ENCODE results near the gene CCDC141.

The CCDC141 gene

GRCh38 chr2:178819992-178820391 is 229.9 kb downstream of the CCDC141 start:
- no peak for DNase-seq

DNA sequence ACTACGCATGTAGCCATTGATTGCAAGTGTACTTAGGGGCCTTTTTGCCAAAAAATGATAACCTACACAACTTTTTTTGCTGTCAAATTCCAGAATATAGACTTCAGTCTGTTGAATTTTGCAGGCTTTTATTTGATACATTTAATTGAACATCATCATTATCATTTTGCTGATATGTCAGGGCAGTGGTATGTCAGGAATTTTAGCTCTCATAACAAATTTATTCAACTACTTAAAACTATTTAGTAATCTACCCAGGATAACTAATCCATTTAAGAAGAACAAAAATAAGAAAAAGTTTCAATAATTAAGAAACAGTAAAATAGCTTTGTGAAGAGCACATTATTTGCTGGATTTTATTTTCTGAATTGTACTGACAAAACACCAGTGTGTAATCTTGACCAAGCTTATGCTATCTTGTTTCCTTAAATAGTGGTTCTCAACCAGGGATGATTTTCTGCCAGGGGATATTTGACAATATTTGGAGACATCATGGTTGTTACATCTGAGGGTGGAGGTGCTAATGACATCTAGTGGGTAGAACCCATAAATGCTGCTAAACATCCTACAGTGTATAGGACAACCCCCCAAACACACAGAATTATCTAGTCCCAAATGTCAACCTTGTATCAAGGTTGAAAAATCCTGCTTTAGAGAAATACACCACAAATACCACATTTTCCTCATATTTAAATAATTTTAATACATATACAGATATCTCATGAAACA is 230.6 kb downstream of the CCDC141 start:
- DNase-seq = no peak

DNA sequence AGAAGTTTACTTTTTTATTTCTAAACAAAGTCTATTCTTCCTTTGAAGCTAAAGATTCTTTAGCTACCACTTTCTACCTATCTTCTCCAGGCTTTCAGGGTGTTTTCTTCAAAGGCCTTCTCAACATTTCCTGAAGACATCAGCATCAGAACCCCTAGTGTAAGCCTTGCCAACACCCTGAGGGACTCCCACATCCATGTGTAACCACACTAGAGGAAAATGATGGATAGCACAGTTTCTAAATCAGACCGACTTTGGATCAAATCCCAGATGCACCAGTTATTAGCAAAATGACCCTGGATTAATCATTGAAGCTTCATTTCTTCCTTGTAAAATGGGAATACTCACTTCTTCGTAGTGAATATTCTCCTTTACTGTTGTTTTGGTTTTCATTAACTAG is 238.0 kb downstream of the CCDC141 start:
- no peak for DNase-seq

DNA sequence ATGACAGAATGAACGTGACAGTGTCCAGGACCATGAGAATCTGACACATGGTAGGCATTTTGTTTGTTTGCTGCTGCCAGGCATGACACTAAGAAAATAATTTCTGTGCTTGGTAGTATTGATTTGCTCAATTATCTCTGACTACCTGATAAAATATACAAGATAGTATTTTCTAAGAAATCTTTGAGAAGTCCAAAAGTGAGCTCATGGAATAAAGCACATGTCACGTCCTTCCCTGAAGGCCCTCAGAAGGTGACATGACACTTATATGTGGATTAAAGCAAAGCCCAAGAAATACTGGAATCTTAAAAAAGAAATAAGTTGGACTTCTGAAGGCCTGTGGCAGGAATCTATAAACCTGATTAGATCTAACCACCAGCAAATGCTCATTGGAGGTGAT is 238.9 kb downstream of the CCDC141 start:
- no peak for DNase-seq

- no peak for DNase-seq
Measured at GRCh38 chr2:178810422-178810821, 239.5 kb downstream of the CCDC141 start.

DNA sequence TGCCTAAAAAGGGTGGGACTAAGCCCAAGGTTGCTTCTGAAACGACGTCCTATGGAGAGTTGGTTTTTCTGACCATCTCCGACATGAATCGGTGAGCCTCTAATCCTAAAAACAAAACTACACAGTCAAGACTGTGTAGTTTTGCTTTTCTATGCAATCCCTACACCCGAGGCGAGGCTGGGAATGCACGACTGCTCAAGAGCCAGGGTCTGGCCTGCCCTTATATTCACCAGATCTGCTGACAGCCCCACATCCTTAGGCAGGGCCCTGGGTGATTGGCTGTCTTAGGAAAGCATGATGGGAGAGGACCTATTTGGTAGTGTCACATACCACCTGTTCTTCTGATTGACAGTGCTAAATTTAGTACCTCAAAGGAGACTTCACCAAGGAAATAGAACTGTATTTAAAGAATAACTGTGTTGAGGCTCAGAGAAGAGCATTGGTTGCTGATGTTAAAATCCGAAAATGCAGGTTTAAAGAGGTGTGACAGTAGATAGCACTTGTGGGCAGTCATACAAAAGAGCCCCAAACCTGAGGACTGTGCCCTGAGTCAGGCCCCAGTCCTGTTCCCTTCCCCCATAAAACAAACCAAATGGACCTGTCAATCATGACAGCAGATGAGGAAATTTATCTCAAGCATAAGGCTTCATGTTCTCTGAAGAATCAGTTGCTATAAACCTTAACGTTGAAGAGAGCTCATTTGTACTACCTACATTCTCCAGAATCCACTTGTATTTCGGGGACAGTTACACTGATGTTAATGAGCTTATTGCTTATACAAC is 242.5 kb downstream of the CCDC141 start, which contains the start of gene TTN:
TTN (minus strand) TSS at position 197 of the 782 bp plus-strand sequence. CDS start 2,781 bp downstream, outside the sequence.
- DNase-seq = no peak

DNA sequence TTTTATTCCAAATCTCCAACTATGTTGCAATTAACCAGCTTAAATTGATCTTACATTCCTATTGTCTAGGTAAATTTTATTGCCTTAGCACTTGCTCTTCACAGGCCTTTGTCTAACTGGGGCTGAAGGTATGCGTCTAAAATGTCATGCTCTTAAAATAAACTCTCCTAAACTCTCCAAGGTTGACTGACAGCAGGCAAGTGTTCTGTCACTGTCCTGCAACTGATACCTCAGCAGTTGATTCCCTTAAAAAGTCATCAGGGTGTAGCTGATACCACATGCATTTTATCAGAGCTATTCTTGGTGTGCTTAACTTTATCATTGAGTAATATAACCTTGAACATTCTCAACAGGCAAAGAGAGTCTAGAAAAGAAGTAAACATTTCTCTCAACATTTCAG is 243.4 kb downstream of the CCDC141 start:
- no peak for DNase-seq

GRCh38 chr2:178805457-178805856 is 244.5 kb downstream of the CCDC141 start:
- no peak for DNase-seq

- DNase-seq = no peak
Measured at GRCh38 chr2:178804791-178805190, 245.1 kb downstream of the CCDC141 start.

GRCh38 chr2:178800510-178800909 is 249.4 kb downstream of the CCDC141 start:
- DNase-seq = no peak

- DNase-seq = no peak
Measured at GRCh38 chr2:178799305-178799704, 250.6 kb downstream of the CCDC141 start.

DNA sequence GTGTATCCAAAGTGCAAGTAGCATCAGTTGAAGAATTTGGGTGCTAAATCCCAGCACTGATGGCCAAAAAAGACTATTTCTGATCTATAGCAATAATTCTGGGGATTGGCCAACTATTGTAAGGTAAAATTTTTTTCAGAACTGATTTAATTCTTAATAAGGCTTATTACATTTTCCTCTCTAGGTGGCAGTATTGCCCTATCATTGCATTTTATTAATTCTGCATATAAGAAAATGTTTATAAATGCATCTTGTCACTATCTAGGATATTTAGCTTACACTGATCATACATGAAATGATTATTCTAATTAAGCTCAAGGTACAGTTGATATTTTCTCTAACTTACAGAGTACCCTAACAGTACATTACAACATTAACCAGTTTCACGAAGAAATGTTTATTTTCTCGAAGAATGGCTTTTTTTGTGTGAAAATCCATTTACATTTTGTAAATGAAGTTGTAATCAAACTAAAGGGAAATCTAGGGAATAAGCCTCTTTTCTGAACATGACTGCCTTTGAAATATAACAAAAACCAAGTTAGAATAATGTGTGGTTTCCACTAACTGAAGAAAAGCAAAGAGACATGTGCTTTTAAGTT is 253.8 kb downstream of the CCDC141 start:
- peak; percentile 39 for DNase-seq

- DNase-seq = no peak
Measured at GRCh38 chr2:178787934-178788333, 262.0 kb downstream of the CCDC141 start.

- no peak for DNase-seq
Measured at GRCh38 chr2:178787155-178787554, 262.8 kb downstream of the CCDC141 start.

- no peak for DNase-seq
Measured at GRCh38 chr2:178783889-178784288, 266.0 kb downstream of the CCDC141 start.

- DNase-seq = no peak
Measured at GRCh38 chr2:178782236-178782635, 267.7 kb downstream of the CCDC141 start.
